Measurements from ENCODE around the gene MT1B.

MT1B gene

GRCh38 chr16:56684926-56685590 lies 33.4 kb downstream of the MT1B start:
- no peak for DNase-seq (ENCODE audit: low read depth in 2 of 3, low spot score in 2 of 3)

GRCh38 chr16:56686758-56687157 lies 35.1 kb downstream of the MT1B start:
- no peak for DNase-seq (ENCODE audit: low read depth in 2 of 3, low spot score in 2 of 3)

DNA sequence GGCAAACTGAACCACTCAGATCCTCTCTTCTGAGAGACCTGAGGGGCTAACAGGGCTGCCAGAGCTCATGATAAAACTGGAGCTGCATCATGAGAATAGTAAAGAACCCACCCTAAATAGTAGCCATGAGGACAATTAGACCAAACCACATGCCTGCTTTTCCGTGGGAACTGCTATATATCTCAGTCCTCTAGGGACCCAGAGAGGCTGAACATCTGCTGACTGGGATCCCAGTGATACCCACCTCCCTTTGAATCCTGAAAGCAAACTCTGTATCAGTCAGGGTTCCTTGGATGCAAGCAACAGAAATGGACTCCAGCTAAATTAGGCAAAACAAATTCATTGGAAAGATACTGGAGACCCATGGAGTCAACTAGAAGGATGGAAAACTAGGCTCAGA lies 37.1 kb downstream of the MT1B start:
- no peak for DNase-seq (ENCODE audit: low read depth in 2 of 3, low spot score in 2 of 3)

GRCh38 chr16:56689171-56689570 lies 37.5 kb downstream of the MT1B start:
- no peak for DNase-seq (ENCODE audit: low read depth in 2 of 3, low spot score in 2 of 3)

DNA sequence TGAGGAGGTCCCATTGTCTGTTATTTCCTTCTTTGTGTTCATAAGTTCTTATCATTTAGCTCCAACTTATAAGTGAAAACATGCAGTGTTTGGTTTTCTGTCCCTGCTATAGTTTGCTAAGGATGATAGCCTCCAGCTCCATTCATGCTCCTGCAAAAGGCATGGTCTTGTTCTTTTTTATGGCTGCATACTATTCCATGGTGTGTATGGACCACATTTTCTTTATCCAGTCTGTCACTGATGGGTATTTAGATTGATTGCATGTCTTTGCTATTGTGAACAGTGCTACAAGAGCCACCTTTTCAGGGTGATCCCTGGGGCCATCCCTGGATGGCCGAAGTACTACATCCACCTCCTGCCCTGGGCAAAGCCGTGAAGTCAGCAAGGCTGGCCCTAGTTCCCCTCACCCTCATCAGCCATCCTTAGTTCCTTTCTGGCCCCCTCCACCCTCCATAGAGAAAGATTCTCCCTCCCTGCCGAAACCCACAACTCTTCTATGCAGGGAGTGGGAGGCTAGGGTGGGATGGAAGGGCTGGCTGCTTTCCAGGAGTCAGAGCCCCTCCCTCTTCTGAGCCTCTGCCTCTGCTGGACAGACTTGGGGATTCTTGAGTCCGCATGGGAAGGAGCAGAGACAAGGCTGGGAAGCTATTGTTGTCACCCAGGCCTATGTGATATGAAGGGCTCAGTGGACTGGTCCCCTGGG lies 38.9 kb downstream of the MT1B start:
- DNase-seq (ENCODE audit: low read depth in 2 of 3, low spot score in 2 of 3): no peak

GRCh38 chr16:56691885-56692284 lies 40.2 kb downstream of the MT1B start:
- no peak for DNase-seq (ENCODE audit: low read depth in 2 of 3, low spot score in 2 of 3)

DNA sequence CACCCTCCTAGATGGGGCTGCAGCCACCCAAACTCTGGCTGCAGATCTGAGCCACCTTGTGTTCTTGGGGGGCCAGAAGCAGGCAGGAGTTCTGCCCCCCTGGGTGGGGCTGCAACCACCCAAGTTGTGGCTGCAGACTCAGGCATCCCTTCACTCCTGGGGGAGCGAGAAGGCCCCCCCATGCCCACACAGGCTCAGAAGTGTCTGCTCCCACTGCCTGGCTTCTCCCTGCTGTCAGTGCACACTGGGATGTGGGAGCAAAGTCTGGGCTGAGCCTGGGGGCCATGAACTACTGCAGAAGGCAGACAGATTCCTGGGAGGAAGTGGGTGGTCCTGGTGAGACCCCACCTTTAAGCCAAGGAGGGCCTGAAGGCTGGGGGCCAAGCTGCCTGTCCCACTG lies 43.6 kb downstream of the MT1B start:
- DNase-seq (ENCODE audit: low read depth in 2 of 3, low spot score in 2 of 3): no peak

GRCh38 chr16:56697456-56698155 lies 45.9 kb downstream of the MT1B start:
- no peak for DNase-seq (ENCODE audit: low read depth in 2 of 3, low spot score in 2 of 3)

DNA sequence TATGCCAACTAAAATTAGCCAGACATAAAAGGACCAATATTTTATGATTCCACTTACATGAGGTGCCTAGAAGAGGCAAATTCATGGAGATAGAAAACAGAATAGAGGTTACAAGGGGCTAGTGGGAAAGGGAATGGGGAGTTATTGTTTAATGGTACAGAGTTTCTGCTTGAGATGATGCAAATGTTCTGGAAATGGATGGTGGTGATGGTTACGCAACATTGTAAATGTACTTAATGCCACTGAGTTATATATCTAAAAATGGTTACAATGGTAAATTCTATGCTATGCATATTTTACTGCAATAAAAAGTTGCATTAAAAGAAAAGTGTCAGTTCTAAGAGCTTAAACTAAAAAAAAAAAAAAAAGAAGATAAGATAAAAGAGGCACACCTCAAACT lies 48.5 kb downstream of the MT1B start:
- DNase-seq (ENCODE audit: low read depth in 2 of 3, low spot score in 2 of 3): no peak

GRCh38 chr16:56700631-56701030 lies 48.9 kb downstream of the MT1B start:
- no peak for DNase-seq (ENCODE audit: low read depth in 2 of 3, low spot score in 2 of 3)

DNA sequence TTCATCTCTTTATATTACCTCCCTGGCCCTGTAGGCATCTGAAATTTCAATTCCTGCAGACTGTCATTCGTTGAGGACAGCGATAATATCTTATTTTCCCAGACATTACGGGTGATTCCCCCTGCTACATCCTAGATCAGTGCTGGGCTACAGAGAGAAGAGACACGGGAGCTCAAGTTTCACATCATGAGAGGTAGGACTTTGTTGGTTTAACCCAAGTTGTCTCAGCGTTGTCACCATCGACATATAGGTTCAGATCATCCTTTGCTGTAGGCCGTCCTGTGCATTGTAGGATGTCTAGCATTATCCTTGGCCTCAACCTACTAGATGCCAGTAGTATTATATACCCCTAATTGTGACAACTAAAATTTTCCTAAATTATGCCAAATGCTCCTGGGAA lies 49.8 kb downstream of the MT1B start:
- DNase-seq (ENCODE audit: low read depth in 2 of 3, low spot score in 2 of 3): no peak

All from activated CD8-positive, alpha-beta memory T cell treated with anti-CD3 and anti-CD28 coated beads for 48 hours (primary cell).